GM18520 (cell line): ENCODE data around the gene MACF1.
"Not testable (repeated sequence)": the region's sequence is repeated elsewhere in the genome, so short reads cannot be mapped to it uniquely, and the experiment has no call there.

Experiments used
- ATAC-seq: cut with Tn5 transposase; IDR thresholded peaks from one replicate; pipeline ENCODE4 v1.9.1; 2021; ENCODE audit not compliant: unreplicated experiment

The MACF1 gene

DNA sequence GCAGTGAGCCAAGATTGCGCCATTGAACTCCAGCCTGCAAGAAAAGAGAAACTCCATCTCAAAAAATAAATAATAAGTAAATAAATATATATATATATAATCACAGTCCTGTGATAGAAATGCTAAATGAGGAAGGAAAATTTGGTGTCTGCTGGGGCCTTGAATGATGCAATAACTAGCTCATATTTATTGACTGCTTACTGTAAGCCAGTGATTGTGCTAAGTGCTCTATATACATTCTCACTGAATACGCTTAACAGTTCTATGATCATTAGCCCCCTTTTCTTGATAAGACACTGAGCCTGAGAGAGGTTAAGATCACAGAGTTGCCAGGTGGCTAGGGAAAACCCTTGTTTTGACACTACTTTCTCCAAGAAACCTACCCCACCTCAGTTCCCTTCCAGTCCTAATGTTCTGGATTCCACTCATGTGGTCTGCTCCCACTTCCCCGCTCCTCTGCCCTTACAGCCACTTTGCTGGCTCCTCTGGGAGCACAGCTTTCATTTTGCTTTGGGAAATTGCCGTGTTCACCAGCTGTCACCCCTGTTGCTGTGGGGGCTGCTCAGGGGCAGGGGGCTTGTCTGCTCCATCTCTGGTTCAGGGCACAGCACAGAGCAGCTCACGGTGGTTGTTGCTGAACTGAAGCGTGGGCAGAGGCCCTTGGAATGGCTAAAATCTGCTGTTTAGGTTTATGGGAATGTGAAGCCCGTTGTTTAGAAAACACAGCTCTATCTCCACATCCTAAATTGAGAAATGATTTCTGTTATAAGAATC is 284.5 kb downstream of the MACF1 start:
- ATAC-seq, result no peak

DNA sequence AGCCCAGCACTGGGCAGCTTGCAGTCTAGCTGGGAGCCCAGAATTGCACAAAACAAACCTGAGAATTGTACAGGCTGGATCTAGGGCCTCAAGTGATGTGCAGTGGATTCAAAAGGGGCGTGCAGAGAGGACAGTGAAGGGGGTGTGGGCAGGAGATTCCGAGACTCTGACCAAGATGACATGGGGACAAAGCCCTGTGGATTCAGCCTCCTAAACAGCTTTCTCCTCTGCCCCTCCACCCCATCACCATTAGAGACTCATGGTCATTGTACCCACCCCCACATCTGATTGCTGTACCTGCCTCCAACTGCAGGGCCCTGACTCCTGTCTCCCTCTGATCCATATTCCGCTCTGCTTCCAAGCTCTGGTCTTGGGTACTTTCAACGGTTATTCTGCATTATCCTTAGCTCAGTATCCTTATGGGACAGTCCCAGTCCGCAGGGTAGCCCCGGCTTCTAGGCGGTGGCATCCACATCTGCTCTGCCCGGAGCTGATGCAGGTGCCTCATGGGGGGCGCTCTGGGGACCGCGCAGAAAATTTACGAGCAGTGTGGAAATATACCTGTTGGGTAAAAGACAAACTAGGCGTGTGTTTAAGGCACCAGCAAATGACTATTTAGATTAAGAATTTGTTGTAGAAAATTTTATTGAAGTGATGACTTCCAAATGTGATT is 285.2 kb downstream of the MACF1 start:
- no peak for ATAC-seq

DNA sequence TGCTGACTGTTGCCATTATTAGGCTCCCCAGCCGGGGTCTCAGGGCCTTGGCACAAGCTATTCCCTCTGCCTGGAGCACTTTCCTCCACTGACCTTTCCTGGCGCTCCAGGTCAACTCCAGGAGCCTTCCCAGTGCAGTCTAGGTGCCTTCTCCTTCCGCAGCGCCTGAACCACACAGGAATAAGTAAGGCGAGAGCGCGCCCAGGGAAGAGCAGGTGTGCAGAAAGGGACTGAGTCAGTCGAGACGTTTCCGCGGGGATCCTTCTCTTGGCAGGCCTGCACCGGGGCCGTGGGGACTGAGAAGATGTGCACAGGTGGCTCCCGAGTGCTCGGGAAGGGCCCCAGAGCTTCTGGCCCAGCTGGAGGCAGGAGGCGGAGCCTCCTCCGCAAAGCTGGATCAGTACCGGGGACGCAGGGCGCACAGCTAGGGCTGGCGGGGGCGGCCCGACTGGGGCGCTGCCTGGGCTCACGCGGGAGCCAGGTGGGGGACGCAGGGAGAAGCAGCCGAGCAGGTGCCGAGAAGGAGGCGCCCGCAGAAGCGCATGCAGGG is 286.2 kb downstream of the MACF1 start:
- ATAC-seq, result no peak

DNA sequence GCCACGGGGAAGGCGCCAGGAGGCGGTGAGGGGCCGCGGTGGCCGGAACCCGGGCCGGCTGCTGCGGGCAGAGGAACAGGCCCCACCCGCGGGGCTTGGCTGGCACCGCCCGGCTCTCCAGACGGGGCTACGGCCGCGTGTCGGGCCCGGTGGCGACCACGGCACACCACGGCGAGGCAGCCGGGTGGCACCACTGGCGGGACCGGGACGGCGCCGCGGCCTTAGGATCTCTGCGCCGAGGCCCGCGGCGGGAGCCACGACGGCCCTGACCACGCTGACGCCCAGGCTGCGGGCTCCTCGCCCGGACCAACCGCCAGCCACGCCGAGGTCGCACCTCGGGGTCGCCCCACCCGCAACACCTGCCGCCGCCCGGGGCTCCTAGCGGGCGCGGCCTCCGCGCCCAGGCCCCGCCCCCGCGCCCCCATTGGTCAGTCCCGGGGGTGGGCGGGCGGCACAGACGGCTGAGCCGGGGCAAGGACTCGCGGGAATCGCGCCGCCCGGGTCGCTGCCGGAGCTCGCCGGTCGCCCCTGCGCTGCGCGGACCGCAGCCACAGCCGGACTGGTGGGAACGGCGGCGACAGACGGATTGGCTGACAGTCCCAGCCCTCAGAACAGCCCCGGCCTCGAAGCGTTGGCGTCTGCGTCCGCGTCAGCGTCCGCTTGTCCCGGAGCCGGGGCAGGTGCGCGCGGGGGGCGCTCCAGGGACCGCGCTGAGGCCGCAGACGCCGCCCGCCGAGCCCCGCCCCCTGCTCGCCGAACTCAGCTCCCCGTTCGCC is 286.8 kb downstream of the MACF1 start, which contains the start of gene BMP8A:
Gene BMP8A (plus strand): TSS at position 491 of the 776 bp plus-strand sequence. CDS start 356 bp downstream, outside the sequence.
- ATAC-seq, result peak; percentile 66

DNA sequence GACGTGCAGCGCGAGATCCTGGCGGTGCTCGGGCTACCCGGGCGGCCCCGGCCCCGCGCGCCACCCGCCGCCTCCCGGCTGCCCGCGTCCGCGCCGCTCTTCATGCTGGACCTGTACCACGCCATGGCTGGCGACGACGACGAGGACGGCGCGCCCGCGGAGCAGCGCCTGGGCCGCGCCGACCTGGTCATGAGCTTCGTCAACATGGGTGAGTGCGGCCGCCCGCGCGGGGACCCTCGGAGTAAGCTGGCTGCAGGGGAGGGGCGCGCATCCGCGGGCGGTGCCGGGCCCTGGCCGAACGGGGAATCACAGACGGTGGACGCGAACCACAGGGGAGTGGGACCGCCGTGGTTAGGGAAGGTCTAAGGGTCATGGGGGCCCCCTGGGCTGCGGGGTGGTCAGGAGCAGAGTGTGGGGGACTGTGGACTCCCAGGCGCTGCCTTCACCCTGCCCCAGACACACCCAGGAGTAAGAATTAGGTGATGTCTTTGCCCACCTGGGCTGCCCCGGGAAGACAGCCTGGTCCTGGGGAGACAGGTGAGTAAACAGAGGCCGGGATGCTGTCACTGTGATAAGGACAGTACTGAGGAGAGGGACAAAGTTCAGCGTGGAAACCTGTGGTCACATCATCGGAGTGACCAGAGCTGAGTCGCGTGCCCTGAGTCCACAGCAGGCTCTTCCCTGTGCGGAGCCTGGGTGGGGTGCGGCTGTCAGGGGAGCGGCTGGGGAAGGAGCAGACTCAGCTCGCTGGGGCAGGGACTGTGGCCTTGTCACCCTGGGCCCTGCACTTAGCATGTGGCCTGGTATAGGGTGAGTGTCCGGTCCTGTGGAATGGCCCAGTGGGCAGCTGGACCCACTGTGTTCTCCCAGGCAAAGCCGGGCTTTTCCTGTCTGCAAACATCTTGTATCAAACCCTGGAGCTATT is 287.9 kb downstream of the MACF1 start:
- not testable (repeated sequence) for ATAC-seq

DNA sequence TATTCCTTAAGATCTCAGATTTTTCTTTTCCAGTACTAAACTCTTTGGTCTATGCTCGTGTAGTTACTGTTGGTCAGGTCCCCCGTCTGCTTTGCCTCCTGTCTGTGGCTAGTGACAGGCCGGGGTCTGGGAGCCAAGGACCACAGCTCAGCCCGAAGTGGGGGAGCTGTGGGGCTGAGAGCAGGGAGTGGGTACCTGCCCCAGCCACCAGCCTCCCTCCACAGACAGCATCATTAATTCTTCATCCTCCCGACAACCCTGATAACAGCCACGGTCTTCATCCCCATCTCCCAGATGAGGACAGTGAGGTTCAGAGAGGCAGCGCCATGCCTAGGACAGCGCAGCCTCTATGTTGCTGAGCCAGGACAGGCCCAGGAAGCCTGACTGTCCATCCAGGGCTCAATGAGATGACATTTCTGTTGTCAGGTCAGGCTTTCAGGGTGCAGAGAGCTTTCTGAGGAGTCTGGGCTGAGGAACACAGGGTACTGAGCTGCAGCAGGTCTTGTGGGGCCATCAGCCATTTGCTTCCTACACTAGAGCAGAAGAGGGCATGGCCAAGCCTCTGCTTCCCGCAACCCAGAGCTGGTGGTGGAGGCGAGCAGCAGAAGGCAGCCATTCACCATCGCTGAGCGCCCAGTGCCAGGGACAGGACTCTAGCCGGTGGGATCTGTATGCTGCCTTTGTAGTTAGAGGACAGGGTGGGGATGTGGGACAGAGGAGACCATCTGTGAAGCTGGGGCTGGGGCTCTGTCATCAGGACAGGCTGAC is 288.7 kb downstream of the MACF1 start:
- not testable (repeated sequence) for ATAC-seq

DNA sequence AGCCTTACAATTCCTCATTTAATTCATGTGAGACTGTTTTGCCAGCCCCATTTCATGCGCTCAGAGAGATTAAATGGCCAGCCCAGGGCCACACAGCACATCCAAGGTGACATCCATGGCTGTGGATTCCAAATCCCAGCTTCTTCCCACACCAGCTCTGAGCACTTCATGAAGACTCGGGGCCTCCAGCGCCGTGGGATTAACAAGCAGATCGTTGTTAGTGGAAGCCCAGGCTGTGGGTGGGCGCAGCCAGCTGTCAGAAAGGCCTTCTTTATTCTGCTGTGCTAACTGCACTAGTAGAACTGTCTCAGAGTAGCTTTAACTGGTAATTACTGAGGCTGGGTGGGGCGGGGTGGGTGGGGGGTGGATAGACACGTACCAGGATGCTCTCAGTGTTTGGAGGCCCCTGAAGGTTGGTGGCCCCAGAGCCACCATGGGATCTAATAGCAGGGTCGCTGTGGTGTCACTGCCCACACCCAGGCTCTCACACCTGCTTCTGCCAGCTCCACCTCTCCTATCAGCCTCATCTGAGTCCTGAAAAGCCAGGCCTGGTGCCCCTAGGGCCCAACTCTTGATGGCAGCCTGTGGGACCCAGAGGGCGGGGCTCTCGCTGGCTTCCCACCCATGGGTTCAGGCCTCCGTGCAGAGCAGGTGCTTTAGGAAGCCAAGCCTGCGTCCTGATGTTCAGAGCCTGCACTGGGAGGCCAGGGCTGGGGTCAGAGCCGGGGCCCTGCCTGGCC is 290.3 kb downstream of the MACF1 start:
- ATAC-seq, result no peak

DNA sequence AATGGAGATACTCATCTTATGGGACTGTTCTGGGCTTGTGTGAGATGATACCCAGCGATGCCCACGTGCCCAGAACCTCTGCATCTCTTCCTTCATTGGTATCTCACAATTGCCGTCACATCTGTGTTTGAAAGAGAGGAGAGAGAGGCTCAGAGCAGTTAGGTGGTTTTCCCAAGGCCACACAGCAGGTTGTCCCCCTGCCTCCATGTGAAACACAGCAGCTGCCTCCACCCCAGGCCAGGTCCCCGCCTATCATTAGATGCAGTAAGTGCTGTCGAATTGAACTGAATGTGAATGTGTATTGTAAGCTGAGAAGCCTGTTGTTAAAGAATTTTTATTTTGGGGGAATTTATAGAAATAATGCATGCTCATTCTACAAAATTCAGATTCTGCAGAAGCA is 292.0 kb downstream of the MACF1 start:
- ATAC-seq, result not testable (repeated sequence)

DNA sequence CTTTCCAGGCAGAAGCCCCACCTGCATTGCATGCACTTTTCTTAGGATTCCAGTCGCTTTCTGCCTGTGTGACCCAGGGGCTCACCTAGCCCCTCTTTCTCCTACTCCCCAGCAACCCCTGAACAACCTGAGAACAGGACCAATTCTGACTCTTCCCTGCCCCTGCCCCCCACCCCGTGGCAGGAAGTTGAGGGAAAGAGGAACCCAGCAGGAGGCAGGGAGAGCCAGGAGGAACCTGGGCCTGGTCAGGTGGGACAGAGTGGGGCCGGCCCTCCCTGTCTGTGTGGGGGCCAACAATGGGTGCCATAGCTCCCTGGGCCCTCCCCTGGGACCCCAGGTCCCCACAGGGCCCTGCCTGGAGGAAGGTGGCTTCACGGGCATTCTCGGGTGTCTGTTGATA is 293.1 kb downstream of the MACF1 start:
- no peak for ATAC-seq

DNA sequence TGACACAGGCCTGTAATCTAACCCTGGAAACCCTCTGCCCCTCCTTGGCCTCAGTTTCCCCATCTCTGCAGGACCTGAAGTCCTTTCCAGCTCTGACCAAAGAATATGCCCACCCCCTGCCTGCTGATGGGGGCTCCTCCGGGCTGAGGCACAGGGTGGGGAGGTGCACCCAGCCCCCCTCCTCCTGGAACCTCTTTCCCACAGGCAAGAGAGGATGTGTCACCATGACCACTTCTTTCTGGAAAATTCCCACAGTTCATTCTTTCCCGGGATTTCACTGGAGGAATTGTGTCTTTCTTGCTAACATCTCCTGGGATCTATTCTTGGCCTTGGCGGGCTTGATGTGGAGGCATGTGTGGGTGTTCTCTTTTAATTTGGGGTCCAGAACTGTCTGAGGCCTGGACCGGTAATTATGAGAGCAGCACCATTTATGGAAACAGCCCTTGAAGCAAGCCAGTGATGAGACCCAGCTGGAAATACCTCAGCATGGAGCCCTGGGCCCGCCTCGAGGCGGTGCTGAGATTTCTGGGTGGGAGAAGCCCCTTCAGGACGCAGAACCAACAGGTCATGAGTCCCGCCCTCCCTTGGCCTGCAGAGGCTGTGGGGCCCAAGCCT is 293.7 kb downstream of the MACF1 start:
- not testable (repeated sequence) for ATAC-seq

DNA sequence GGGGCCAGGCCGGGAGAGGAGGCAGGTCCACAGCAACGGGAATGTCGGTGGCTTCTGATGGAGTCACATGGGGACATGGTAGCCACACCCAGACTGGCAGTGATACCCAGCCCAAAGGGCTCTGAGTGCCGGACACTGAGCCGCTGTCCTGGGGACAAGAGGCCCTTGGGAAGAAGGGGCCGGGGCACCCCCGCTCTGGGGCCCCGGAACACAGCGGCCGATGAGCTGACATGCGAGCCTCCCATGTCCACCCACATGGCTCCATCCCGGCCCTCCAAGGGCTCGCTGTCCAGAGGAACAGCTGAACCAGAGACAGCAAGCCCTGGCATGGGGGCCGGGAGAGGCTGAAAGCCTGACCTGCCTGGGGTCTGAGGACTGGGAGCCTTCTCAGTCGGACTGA is 294.3 kb downstream of the MACF1 start:
- not testable (repeated sequence) for ATAC-seq

DNA sequence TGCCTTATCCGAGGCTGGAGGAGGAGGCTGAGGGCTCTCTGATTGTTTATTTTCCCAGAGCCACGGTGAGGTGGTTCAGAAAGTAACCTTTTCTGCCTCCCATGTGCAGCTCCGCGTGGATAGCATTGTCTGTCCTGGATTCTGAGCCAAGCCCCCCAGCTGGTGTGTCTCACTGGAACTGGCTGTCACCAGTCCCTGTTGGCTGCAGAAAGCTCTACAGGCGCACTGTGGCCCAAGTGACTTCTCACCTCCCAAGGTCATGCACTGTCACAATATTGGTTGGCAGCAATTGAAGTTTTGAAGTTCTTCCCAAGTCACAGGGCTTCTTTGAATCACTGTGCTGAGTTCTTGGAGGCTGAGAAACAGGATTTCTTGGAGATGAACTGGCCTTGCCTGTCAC is 295.2 kb downstream of the MACF1 start:
- ATAC-seq, result no peak

DNA sequence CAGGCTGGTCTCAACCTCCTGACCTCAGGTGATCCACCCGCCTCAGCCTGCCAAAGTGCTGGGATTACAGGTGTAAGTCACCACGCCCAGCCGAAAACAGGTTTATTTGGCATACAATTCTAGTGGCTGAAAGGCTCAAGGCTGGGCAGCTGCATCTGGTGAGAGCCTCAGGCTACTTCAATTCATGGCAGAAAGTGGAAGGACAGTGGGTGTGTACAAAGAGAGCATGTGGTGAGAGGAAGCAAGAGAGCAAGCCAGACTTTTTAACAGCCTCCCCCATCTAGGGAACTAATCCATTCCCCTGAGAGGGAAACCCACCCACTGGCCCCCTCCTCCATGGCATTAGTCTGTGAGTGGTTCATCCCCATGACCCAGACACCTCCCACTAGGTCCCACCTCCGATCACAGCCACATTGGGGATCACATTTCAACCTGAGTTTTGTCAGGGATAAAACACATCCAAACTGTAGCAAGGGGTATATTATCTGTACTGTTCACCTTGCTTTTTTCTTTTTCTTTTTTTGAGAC is 296.4 kb downstream of the MACF1 start:
- ATAC-seq, result no peak

DNA sequence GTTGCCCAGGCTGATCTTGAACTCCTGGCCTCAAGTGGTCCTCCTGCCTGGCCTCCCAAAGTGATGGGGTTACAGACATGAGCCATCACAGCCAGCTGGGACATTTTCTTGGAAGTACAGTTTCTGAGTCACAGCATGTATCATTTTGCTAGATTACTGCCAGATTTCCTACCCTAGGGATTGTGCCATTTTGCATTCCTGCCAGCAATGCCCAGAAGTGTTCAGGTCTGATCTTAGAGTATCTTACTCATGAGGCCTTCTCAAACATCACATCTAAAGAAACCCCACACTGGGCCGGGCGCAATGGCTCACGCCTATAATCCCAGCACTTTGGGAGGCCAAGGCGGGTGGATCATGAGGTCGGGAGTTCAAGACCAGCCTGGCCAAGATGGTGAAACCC is 297.2 kb downstream of the MACF1 start:
- no peak for ATAC-seq

DNA sequence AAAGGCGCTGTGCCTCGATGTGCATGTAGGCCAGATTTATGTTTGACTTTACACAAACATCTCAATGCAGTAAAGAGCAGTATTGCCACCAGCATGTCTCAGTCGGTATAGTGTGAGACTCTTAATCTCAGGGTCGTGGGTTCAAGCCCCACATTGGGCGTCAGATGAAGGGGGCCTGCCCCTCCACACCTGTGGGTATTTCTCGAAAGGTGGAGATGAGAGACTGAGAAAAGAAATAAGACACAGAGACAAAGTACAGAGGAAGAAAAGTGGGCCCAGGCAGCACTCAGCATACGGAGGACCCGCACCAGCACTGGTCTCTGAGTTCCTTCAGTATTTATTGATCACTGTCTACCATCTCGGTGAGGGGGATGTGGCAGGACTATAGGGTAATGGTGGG is 299.9 kb downstream of the MACF1 start:
- not testable (repeated sequence) for ATAC-seq

DNA sequence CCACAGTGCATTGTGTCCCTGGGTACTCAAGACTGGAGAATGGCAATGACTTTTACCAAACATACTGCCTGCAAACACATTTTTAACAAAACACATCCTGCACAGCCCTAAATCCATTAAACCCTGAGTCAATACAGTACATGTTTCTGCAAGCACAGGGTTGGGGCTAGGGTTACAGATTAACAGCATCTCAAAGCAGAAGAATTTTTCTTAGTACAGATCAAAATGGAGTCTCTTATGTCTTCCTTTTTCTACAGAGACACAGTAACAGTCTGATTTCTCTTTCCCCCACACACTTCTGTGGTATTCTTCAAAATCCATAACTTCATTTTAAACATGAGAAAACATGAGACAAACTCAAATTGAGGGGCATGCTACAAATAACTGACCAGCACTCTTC is 300.8 kb downstream of the MACF1 start:
- no peak for ATAC-seq

DNA sequence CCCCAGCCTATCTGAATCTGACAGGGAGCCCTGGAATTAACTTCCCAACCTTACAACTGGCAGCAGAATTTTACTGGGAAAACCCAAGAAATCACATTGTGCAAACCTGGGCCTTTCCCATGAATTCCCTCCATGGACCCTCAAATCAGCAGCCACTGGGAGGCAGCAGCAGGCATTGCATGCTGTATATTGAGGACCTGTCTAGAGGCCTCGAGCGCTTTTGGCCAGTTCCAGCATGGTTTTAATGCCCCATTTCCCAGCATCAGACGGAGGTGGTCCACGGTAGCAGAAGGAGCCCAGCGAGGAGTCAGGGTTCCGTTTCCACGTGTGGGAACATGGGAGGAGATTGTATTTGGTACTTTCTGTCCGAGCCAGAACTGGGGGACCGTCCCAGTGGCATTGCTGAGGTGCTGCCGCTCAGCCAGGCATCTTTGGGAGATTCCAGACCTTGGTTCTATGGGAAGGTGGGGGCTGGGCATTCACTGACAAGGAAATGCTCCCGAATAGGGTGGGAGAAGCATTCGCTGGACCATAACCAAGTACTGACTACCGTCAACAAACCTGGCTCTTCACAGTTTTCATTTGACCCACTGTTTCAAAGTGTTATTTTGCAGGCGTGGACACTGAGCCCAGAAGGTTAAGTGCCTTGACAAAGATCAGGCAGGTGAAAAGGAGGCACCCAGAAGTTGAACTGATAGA is 302.9 kb downstream of the MACF1 start:
- no peak for ATAC-seq

DNA sequence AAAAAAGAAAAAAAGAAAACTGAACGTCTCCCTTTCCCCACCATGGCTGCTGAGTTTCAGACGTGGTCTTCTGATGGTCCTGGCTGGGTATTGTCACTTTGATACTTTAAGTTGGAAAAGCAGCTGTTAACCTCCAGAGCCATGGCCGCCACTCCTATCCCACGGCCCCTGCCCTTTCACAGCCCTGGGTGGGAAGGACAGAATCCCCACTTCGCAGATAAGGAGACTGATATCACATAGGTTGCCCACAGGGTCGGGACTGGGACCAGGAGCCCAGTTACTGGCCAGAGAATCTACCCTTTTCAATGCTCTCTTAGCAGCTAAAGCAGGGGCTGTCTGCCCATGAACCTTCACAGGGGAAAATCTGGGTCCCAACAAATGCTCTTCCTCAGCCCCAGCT is 303.8 kb downstream of the MACF1 start:
- ATAC-seq, result no peak
